ENCODE results near the gene TEX35.

GRCh38 chr1:178494569-178494971 is 18.3 kb upstream of the TEX35 start:
- TF ChIP-seq POLR2A (IDR thresholded peaks at IDR 0.05) = no peak
- TF ChIP-seq, protein P1, sequence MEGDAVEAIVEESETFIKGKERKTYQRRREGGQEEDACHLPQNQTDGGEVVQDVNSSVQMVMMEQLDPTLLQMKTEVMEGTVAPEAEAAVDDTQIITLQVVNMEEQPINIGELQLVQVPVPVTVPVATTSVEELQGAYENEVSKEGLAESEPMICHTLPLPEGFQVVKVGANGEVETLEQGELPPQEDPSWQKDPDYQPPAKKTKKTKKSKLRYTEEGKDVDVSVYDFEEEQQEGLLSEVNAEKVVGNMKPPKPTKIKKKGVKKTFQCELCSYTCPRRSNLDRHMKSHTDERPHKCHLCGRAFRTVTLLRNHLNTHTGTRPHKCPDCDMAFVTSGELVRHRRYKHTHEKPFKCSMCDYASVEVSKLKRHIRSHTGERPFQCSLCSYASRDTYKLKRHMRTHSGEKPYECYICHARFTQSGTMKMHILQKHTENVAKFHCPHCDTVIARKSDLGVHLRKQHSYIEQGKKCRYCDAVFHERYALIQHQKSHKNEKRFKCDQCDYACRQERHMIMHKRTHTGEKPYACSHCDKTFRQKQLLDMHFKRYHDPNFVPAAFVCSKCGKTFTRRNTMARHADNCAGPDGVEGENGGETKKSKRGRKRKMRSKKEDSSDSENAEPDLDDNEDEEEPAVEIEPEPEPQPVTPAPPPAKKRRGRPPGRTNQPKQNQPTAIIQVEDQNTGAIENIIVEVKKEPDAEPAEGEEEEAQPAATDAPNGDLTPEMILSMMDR (IDR thresholded peaks at IDR 0.05) = no peak

Data from ovary (tissue), 3 donors.